GM12878 (cell line): ENCODE data around the gene LRGUK.

ENCODE experiments used
- CREM ChIP-seq: IDR thresholded peaks from 2 replicates; pipeline ENCODE4 v1.6.1; 2014; ENCODE audit warnings: antibody characterized with exemption, low read depth
- EP300 ChIP-seq, 2 experiments: fragments of 150-350 bp in 1 of 2; IDR thresholded peaks; 2 replicates each; pipeline ENCODE4 v1.6.1; 2011 to 2012; ENCODE audit warnings: low read depth in 2 of 2, low read length in 2 of 2, borderline replicate concordance in 1 of 2, improper control_type of control experiment in 1 of 2, inconsistent platforms in 1 of 2; ENCODE audit not compliant: control insufficient read depth in 1 of 2
- EZH2 ChIP-seq: IDR thresholded peaks from 2 replicates; pipeline ENCODE4 v1.6.1; 2012; ENCODE audit warnings: low read depth, mild to moderate bottlenecking, control low read depth, inconsistent platforms, low read length, borderline replicate concordance; ENCODE audit not compliant: control insufficient read depth
- KDM1A ChIP-seq: fragments of 200-600 bp; sonication (generic); IDR thresholded peaks from 2 replicates; pipeline ENCODE4 v1.6.1; 2016; ENCODE audit warnings: borderline replicate concordance
- POLR2AphosphoS5 ChIP-seq: IDR thresholded peaks from 2 replicates; pipeline ENCODE4 v1.6.1; 2011; ENCODE audit warnings: mild to moderate bottlenecking, low read length, inconsistent platforms
- SREBF2 ChIP-seq: IDR thresholded peaks from 2 replicates; pipeline ENCODE4 v1.6.1; 2012; ENCODE audit warnings: mild to moderate bottlenecking, low read length
- ZZZ3 ChIP-seq: IDR thresholded peaks from 2 replicates; pipeline ENCODE4 v1.6.1; 2011; ENCODE audit warnings: low read depth; ENCODE audit not compliant: control insufficient read depth, insufficient read length
- TF ChIP-seq, protein P1 (sequence below), 3 experiments: IDR thresholded peaks in 2 of 3; conservative IDR thresholded peaks in 1 of 3; 2 replicates each; pipeline ENCODE4 v1.5.1; 2011; ENCODE audit warnings: low read depth in 3 of 3, low read length in 3 of 3, mild to moderate bottlenecking in 3 of 3, control low read depth in 2 of 3, moderate library complexity in 2 of 3, inconsistent platforms in 1 of 3, mixed read lengths in 1 of 3; ENCODE audit not compliant: control insufficient read depth in 2 of 3, insufficient read depth in 1 of 3; ENCODE audit errors: extremely low read depth in 1 of 3
- TF ChIP-seq, protein P2 (sequence below): IDR thresholded peaks from 2 replicates; pipeline ENCODE4 v1.6.1; 2012; ENCODE audit warnings: low read depth, low read length, improper control_type of control experiment

DNA sequence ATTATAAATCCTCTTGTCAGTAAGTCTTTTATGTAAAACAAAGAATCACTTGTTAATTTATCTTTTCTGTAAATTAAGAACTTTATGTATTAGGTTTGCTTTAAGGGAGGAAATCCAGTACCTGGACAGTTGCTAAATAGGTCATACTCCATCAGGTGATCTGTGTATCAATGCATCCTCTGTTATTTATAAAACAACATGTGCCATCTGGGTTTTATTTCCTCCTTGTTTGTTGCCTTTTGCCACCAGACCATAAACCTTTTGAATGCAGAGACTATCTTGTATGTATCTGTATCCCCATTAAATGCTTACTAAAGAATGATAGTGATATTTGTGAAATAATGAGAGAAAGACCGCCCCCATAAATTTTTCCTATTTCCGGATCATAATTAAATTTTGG lies 119.6 kb downstream of the LRGUK start:
- TF ChIP-seq EZH2 (no peak), SREBF2 (no peak), EP300 (IDR thresholded peaks at IDR 0.05; ENCODE audit: borderline replicate concordance in 1 of 2, control insufficient read depth in 1 of 2, low read depth in 2 of 2, low read length in 2 of 2) (no peak), ZZZ3 (no peak), POLR2AphosphoS5 (no peak), CREM (no peak), KDM1A (no peak)
- TF ChIP-seq, protein P1, sequence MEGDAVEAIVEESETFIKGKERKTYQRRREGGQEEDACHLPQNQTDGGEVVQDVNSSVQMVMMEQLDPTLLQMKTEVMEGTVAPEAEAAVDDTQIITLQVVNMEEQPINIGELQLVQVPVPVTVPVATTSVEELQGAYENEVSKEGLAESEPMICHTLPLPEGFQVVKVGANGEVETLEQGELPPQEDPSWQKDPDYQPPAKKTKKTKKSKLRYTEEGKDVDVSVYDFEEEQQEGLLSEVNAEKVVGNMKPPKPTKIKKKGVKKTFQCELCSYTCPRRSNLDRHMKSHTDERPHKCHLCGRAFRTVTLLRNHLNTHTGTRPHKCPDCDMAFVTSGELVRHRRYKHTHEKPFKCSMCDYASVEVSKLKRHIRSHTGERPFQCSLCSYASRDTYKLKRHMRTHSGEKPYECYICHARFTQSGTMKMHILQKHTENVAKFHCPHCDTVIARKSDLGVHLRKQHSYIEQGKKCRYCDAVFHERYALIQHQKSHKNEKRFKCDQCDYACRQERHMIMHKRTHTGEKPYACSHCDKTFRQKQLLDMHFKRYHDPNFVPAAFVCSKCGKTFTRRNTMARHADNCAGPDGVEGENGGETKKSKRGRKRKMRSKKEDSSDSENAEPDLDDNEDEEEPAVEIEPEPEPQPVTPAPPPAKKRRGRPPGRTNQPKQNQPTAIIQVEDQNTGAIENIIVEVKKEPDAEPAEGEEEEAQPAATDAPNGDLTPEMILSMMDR (IDR thresholded peaks at IDR 0.05 in 2 of 3, conservative IDR thresholded peaks at IDR 0.05 in 1 of 3; ENCODE audit: control insufficient read depth in 2 of 3, extremely low read depth in 1 of 3, insufficient read depth in 1 of 3, low read depth in 3 of 3, low read length in 3 of 3) = no peak
- TF ChIP-seq, protein P2, sequence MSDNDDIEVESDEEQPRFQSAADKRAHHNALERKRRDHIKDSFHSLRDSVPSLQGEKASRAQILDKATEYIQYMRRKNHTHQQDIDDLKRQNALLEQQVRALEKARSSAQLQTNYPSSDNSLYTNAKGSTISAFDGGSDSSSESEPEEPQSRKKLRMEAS = no peak
